ENCODE measurements around the gene SLC23A3.

DNA sequence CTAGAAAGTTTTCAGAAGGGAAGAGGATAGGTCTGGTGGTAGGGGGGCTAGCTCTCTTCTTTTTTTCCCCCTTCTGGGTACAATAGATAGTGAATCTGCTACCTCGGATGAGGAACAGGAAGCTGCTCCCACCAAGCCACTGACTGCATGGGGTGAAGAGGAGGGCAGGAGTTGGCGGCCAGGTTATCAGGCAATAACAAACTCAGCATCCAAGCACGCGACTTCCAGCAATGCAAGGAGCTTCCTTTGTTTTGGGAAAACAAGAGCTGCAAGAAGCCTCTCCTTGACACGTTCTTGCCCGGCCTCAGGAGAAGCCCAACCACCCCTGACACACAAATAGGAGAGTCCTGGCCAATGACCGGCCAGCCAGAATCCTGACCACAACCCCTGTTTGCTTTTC lies 41.4 kb downstream of the SLC23A3 start:
- TF ChIP-seq, protein P1, sequence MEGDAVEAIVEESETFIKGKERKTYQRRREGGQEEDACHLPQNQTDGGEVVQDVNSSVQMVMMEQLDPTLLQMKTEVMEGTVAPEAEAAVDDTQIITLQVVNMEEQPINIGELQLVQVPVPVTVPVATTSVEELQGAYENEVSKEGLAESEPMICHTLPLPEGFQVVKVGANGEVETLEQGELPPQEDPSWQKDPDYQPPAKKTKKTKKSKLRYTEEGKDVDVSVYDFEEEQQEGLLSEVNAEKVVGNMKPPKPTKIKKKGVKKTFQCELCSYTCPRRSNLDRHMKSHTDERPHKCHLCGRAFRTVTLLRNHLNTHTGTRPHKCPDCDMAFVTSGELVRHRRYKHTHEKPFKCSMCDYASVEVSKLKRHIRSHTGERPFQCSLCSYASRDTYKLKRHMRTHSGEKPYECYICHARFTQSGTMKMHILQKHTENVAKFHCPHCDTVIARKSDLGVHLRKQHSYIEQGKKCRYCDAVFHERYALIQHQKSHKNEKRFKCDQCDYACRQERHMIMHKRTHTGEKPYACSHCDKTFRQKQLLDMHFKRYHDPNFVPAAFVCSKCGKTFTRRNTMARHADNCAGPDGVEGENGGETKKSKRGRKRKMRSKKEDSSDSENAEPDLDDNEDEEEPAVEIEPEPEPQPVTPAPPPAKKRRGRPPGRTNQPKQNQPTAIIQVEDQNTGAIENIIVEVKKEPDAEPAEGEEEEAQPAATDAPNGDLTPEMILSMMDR (IDR thresholded peaks at IDR 0.05; ENCODE audit: insufficient read depth, low read length, poor library complexity, severe bottlenecking), result no peak
- no peak for TF ChIP-seq EZH2phosphoT487 (conservative IDR thresholded peaks at IDR 0.05; ENCODE audit: low read length)

All from SU-DHL-6 (cell line).